Measurements from ENCODE around the gene NUDT17. TPM values are rescaled to one million over a fixed set of nuclear protein-coding genes. Genes with fewer than 3 reads are reported as not detected.
A peak's percentile ranks its signal among the peaks of the same experiment; 100 is the strongest.

NUDT17 gene
- total RNA-seq, 2 donors from 2014 or later: 1.3 TPM

DNA sequence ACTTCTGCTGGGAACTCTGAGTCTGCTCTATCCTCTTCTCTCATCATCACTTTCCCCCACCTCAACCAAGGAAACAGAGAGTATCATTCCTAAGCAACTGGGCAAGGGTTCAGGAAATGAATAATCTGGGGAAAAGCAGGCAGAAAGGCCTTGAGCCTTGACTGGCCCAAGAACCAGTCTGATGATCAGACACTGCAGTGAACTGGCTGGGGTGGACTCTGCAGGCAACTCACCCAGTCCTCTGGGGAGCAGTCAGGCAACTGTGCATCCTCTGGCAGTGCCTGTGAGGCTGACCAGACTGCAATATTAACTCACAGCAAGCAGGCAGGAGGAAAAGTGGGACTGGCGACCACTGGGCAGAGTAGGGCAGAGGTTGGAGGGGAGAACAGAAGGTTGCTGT is 39.2 kb downstream of the NUDT17 start:
- no peak for ATAC-seq
- no peak for DNase-seq
- intact Hi-C loops (cut with DNase I, micrococcal nuclease): no loop called here

GRCh38 chr1:145885738-145886287 is 40.4 kb downstream of the NUDT17 start, which contains the start of gene ANKRD35:
Gene ANKRD35, minus strand, starts transcription at chr1:145885866. Its CDS starts 108 bp downstream, at chr1:145885758.
- intact Hi-C loops (cut with DNase I, micrococcal nuclease): no loop called here
- peak; percentile 78 to 91 for DNase-seq
- peak; percentile 99 for ATAC-seq

GRCh38 chr1:145886390-145886789 is 41.0 kb downstream of the NUDT17 start:
- ATAC-seq (no peak), DNase-seq (no peak)
- intact Hi-C loops (cut with DNase I, micrococcal nuclease): no loop called here

DNA sequence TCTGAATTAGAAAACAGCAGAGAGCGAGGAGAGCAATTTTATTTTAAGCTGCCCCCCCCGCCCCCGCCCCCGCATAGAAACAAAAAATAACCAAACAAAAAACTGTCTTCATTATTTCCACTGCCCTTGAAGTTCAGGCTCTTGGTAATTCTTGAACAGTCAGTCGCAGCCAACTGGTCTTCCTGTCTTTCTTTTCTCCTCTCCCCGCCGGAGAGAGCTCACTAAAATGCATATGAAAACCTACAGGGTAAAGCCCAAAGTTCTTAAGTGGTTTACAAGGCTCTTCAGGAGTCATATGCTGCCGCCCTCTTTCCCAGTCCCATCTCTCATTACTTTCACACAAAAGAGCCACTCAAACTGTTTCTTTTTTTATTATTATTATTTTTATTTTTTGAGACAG is 41.4 kb downstream of the NUDT17 start:
- DNase-seq (no peak), ATAC-seq (no peak)
- intact Hi-C loops (cut with DNase I, micrococcal nuclease): no loop called here

- intact Hi-C loops (cut with DNase I, micrococcal nuclease): no loop called here
- DNase-seq: no peak
- no peak for ATAC-seq
These were observed 42.2 kb downstream of the NUDT17 start for GRCh38 chr1:145887631-145888030.

DNA sequence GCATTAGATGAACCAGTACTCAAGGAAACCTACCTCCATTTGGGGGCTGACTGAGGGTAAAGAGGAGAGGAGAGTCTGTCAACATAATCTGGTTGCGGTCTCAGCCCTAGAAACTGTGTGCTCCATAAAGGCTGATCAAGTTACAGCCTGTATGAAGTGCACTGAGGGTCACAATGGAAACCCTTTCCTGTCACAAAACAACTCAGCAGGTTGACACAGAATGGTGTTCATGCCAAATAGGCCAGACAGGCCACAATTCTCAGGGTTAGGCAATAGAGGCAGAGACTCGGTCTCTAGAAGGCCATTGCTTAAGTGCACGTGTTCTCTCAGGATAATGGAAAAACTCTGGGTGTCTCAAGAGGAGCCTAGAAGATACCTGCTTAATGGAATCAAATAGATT is 44.3 kb downstream of the NUDT17 start:
- intact Hi-C loops (cut with DNase I, micrococcal nuclease): loop anchor here in 1 of 2 donors (5.0 kb wide), 1 partner anchor 128 kb away; no protein-coding TSS in a partner anchor

DNA sequence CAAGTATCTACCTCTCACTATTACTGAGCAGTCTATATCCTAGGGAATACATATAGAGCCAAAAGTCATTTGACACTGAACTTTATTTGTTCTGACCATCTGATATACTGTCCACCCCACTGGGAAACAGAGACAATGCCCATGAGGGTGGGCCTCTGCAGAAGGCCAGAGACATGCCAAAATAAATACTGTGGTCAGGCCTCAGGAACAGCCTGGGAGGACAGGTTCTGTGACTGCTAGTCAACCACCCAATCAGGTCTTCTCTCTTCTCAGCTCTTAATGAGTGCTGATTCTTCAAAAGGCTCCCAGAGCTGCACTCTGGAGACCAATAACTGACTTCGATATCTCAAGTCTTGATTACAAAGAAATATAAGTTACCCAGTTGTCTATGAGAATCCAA is 45.7 kb downstream of the NUDT17 start:
- DNase-seq (no peak), ATAC-seq (peak; percentile 34)
- intact Hi-C loops (cut with DNase I, micrococcal nuclease): loop anchor here in 1 of 2 donors (5.0 kb wide), 1 partner anchor 126 kb away; no protein-coding TSS in a partner anchor

More for the DNA sequence above, 44.3 kb downstream of the NUDT17 start:
- DNase-seq: no peak
- no peak for ATAC-seq

GRCh38 chr1:145891587-145892485 is 46.4 kb downstream of the NUDT17 start:
- intact Hi-C loops (cut with DNase I, micrococcal nuclease): loop anchor here in 1 of 2 donors (5.0 kb wide), 1 partner anchor 125 kb away; no protein-coding TSS in a partner anchor
- ATAC-seq: peak; percentile 93
- DNase-seq: peak; percentile 93 to 96

DNA sequence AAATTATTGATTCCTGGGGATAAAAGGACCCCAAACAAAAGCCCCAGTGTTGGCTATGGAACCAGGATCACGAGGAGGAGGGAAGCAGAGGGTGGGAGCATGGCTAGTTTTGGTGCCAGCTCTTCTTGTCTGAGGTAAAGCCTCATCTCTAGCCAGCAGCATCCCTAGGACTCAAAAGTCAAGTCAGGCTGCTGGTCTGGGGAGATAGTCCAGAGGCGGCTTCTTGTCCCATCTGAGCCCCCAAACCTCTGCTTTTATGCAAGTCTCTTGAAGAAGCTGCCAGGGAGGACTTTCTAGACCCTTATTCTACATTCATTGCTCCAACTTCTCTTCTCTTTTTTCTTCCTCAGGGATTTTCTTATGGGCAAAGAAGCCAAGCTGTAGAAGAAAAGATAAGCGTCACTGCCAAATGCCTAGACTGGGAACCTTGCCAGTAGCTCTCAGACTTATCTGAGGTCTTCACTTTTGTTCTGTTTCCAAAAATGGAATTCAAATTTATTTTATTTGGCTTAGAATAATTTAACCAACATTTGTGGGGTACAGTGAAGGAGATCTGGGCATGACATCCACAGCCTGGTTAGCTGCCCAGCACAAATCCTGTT is 47.2 kb downstream of the NUDT17 start:
- ATAC-seq: no peak
- intact Hi-C loops (cut with DNase I, micrococcal nuclease): loop anchor here in 1 of 2 donors (5.0 kb wide), 1 partner anchor 125 kb away; no protein-coding TSS in a partner anchor
- DNase-seq: no peak

DNA sequence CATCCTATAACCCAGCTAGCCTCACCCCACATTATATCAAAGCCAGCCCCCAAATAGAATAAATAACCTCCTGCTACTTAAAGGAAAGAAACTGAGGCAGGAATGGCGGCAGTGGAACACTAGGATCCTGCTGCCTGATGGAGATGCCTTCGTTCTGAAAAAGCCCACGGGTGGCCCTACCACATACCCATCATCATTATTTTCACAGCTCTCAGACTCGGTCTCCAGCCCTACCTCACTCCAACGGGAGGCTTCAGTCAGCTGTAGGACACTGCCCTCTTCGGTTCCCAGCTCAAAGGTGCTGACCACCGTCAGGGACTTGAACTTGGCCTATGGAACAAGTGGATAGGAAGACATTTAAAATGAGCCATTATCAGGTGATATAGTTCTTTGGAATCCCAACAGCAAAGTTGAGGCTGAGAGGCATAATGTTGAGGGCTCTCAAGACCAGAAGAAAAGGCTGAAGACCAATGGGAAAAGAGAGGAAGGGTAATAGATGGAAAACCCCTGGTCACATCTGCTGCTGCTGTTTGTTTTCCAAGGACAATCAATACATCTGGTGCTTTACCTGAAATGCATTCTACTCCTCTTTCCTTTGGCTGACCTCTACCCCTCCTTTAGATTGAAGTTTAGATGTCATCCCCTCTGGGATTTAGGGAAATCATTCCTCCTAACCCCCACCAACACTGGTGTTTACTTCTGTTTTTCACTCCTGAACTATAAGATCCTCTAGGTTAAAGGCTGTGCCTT is 48.1 kb downstream of the NUDT17 start:
- intact Hi-C loops (cut with DNase I, micrococcal nuclease): loop anchor here in 1 of 2 donors (5.0 kb wide), 1 partner anchor 124 kb away; no protein-coding TSS in a partner anchor
- ATAC-seq (no peak), DNase-seq (no peak)

- ATAC-seq: no peak
- intact Hi-C loops (cut with DNase I, micrococcal nuclease): no loop called here
- no peak for DNase-seq
These were observed 50.0 kb downstream of the NUDT17 start for GRCh38 chr1:145895471-145895870.

GRCh38 chr1:145897969-145898368 is 52.5 kb downstream of the NUDT17 start:
- ATAC-seq (no peak), DNase-seq (no peak)
- intact Hi-C loops (cut with DNase I, micrococcal nuclease): no loop called here

Small RNA genes within 50 kb of the gene (microRNA-seq; reads per million reads assigned to microRNA genes)
- gene MIR6736: 0 reads per million in 2 donors

Other genes with a start within 250 kb of the NUDT17 start
- 10 to 100 TPM; 16.7 to 19.8 TPM for gene GPR89A, start 237.6 kb upstream of the NUDT17 start, total RNA-seq
- gene PDZK1, start 138.3 kb upstream of the NUDT17 start, total RNA-seq: 10 to 100 TPM; 17.6 to 22.6 TPM
- under 1 TPM; 0.73 to 0.92 TPM for gene CD160, start 126.1 kb upstream of the NUDT17 start, total RNA-seq
- gene RNF115, start 21.5 kb upstream of the NUDT17 start, total RNA-seq: 1 to 10 TPM; 7.4 to 7.7 TPM
- 10 to 100 TPM; 18.4 to 20.3 TPM for gene POLR3C, start 21.4 kb upstream of the NUDT17 start, total RNA-seq
- gene PIAS3, start 13.5 kb downstream of the NUDT17 start, total RNA-seq: 10 to 100 TPM; 11.0 to 11.4 TPM
- gene ANKRD35, start 40.2 kb downstream of the NUDT17 start, total RNA-seq: under 1 TPM; 0.12 to 0.53 TPM
- 1 to 10 TPM in 1 of 2 donors, under 1 TPM in 1; 0.84 to 1.7 TPM for gene ITGA10, start 64.4 kb downstream of the NUDT17 start, total RNA-seq
- 10 to 100 TPM; 33.8 to 37.1 TPM for gene PEX11B, start 73.1 kb downstream of the NUDT17 start, total RNA-seq
- gene RBM8A, start 81.9 kb downstream of the NUDT17 start, total RNA-seq: 10 to 100 TPM; 86.9 to 94.1 TPM
- 1 to 10 TPM; 4.2 to 9.0 TPM for gene LIX1L, start 112.4 kb downstream of the NUDT17 start, total RNA-seq
- gene ANKRD34A, start 118.9 kb downstream of the NUDT17 start, total RNA-seq: under 1 TPM; 0.27 to 0.42 TPM
- 10 to 100 TPM; 13.6 to 17.0 TPM for gene POLR3GL, start 119.1 kb downstream of the NUDT17 start, total RNA-seq
- gene TXNIP, start 150.9 kb downstream of the NUDT17 start, total RNA-seq: 100 to 1,000 TPM; 550 to 720 TPM
- gene HJV, start 176.1 kb downstream of the NUDT17 start, total RNA-seq: not detected

All from left colon (tissue), 2 donors.